ENCODE data around the gene SLC24A5. TPM values are rescaled to one million over a fixed set of nuclear protein-coding genes. Genes with fewer than 3 reads are reported as not detected.

The SLC24A5 gene
- polyA plus RNA-seq, 2 of the 4 experiments (the other 2 are of a cell fraction), result 0.05 TPM; not detected in 1

DNA sequence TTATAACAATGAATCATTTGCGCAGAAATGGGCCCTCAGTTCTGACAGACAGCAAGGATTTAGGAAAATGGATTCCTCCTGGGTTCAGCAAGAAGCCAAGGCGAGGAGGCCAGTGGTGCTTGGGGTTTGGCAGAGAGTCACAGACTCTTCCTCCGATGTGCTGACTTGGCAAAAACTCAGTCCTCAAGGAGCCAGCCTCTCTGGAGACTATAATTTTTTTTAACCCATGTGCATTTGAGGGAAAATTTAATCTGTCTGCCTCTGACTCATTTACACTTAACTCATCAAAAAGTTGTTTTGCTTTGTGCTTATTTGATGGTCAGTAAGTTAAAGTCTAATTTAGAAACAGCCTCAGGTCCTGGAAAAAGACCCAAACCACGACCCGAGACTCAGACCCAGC lies 34.2 kb upstream of the SLC24A5 start:
- TF ChIP-seq MAFK (IDR thresholded peaks at IDR 0.05; ENCODE audit: partially characterized antibody), result peak; percentile 87
- no peak for TF ChIP-seq USF2 (IDR thresholded peaks at IDR 0.05)
- no peak for DNase-seq (ENCODE audit: low read depth in 1 of 2, low spot score in 1 of 2)
- no peak for FAIRE-seq
- no peak for ATAC-seq
- 16% methylated on average over 5 of the region's 5 CpGs for WGBS (ENCODE audit: missing lambda C conversion rate)
- Histone ChIP-seq H3K4me2 (no peak overlapping the region), H3K4me1 (no peaks in the 10 kb centered on the region), H3K9me3 (no peaks in the 10 kb centered on the region), H3K27ac (no peak overlapping the region), H3K4me3 (no peak overlapping the region)
- POLR2A ChIA-PET, result no interaction called here
- CTCF ChIA-PET, result no interaction called here

DNA sequence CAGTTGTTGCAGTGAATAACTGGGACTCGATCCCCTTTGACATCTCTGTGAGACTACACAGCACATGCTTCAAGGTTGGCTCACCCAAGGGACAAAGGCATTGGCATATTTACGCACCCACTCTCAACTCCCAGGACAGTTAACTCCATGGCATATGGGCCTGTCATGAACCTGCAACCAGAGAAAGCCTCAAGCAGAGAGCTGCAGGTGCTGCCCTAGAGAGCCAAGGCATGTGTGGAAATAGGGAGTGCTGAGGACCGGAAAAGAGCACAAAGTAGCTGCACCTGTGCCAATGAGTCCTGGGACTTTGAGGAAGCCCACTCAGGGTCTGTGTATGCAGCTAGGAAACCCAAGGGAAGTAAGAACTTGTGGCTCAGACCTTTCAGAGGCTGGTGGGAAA lies 32.9 kb upstream of the SLC24A5 start:
- TF ChIP-seq, protein P1, sequence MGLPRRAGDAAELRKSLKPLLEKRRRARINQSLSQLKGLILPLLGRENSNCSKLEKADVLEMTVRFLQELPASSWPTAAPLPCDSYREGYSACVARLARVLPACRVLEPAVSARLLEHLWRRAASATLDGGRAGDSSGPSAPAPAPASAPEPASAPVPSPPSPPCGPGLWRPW (IDR thresholded peaks at IDR 0.05), result no peak
- no peak for TF ChIP-seq TP53 (CRISPR knock-in tag; IDR thresholded peaks at IDR 0.05)
- TF ChIP-seq RNF2 (IDR thresholded peaks at IDR 0.05; ENCODE audit: borderline replicate concordance, low read depth), result no peak
- TF ChIP-seq FOSL2 (IDR thresholded peaks at IDR 0.05), result no peak
- no peak for TF ChIP-seq FOSL2 (CRISPR knock-in tag; IDR thresholded peaks at IDR 0.05)
- TF ChIP-seq ZC3H11A (IDR thresholded peaks at IDR 0.05), result no peak
- TF ChIP-seq MAFK (IDR thresholded peaks at IDR 0.05; ENCODE audit: partially characterized antibody), result no peak
- TF ChIP-seq JUNB (IDR thresholded peaks at IDR 0.05), result no peak
- TF ChIP-seq CEBPB (IDR thresholded peaks at IDR 0.05), result no peak
- no peak for TF ChIP-seq RARB (CRISPR knock-in tag; IDR thresholded peaks at IDR 0.05)
- FAIRE-seq (no peak), ATAC-seq (no peak), DNase-seq (ENCODE audit: low read depth in 1 of 2, low spot score in 1 of 2) (no peak)
- 26% methylated on average over 3 of the region's 3 CpGs for WGBS (ENCODE audit: missing lambda C conversion rate)
- ChIA-PET POLR2A (no interaction called here), CTCF (no interaction called here)
- no peaks in the 10 kb centered on the region for H3K9me3 ChIP-seq
- no peak overlapping the region for H3K4me2 ChIP-seq
- no peaks in the 10 kb centered on the region for H3K4me1 ChIP-seq
- no peak overlapping the region for H3K27ac ChIP-seq
- H3K4me3 ChIP-seq, result no peak overlapping the region

GRCh38 chr15:48089702-48090101 lies 31.1 kb upstream of the SLC24A5 start:
- Histone ChIP-seq H3K9me3 (no peaks in the 10 kb centered on the region), H3K4me2 (no peak overlapping the region), H3K27ac (no peak overlapping the region), H3K4me3 (no peak overlapping the region), H3K4me1 (no peaks in the 10 kb centered on the region)
- ChIA-PET POLR2A (no interaction called here), CTCF (no interaction called here)
- TF ChIP-seq FOSL2 (IDR thresholded peaks at IDR 0.05) (no peak), FOSL2 (CRISPR knock-in tag; IDR thresholded peaks at IDR 0.05) (no peak), ZC3H11A (IDR thresholded peaks at IDR 0.05) (no peak), EHF (CRISPR knock-in tag; IDR thresholded peaks at IDR 0.05) (no peak), USF2 (IDR thresholded peaks at IDR 0.05) (no peak), POLR2A (IDR thresholded peaks at IDR 0.05; ENCODE audit: low read length) (no peak), EP300 (IDR thresholded peaks at IDR 0.05) (no peak), POLR2AphosphoS2 (conservative IDR thresholded peaks at IDR 0.05; ENCODE audit: low read length) (no peak), JUNB (IDR thresholded peaks at IDR 0.05) (no peak), MAFK (IDR thresholded peaks at IDR 0.05; ENCODE audit: partially characterized antibody) (no peak), ZNF302 (CRISPR knock-in tag; IDR thresholded peaks at IDR 0.05) (no peak)
- TF ChIP-seq, protein P2, sequence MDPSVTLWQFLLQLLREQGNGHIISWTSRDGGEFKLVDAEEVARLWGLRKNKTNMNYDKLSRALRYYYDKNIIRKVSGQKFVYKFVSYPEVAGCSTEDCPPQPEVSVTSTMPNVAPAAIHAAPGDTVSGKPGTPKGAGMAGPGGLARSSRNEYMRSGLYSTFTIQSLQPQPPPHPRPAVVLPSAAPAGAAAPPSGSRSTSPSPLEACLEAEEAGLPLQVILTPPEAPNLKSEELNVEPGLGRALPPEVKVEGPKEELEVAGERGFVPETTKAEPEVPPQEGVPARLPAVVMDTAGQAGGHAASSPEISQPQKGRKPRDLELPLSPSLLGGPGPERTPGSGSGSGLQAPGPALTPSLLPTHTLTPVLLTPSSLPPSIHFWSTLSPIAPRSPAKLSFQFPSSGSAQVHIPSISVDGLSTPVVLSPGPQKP (IDR thresholded peaks at IDR 0.05; ENCODE audit: low read depth, low read length), result no peak
- TF ChIP-seq, protein P3, sequence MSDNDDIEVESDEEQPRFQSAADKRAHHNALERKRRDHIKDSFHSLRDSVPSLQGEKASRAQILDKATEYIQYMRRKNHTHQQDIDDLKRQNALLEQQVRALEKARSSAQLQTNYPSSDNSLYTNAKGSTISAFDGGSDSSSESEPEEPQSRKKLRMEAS (IDR thresholded peaks at IDR 0.05), result no peak
- WGBS (ENCODE audit: missing lambda C conversion rate), result 43% methylated on average over 6 of the region's 6 CpGs
- FAIRE-seq (no peak), ATAC-seq (no peak), DNase-seq (ENCODE audit: low read depth in 1 of 2, low spot score in 1 of 2) (no peak)

DNA sequence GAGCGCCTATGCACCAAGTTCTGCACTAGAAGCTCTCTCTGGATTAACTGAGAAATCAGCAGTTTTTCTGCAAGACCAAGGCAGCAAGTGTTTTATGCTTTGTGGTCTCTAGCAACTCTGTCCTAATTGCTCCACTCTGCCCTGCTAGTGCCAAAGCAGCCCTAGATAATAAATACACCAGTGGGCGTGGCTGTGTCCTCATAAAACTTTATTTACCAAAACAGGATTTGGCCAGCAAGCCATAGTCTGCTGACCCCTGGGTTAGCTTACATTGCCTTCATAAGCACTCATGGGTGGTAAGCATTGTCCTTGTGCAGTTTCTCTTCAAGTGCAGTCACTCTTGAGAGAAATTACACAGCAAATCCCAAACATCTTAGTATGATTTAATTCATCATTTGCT lies 30.7 kb upstream of the SLC24A5 start:
- POLR2A ChIA-PET, result no interaction called here
- no peak for TF ChIP-seq ZNF302 (CRISPR knock-in tag; IDR thresholded peaks at IDR 0.05)
- TF ChIP-seq KDM5A (IDR thresholded peaks at IDR 0.05), result no peak
- TF ChIP-seq FOXS1 (CRISPR knock-in tag; IDR thresholded peaks at IDR 0.05), result no peak
- TF ChIP-seq RNF2 (IDR thresholded peaks at IDR 0.05; ENCODE audit: borderline replicate concordance, low read depth), result no peak
- no peak for TF ChIP-seq CBX8 (IDR thresholded peaks at IDR 0.05)
- TF ChIP-seq EHF (CRISPR knock-in tag; IDR thresholded peaks at IDR 0.05), result no peak
- no peak for TF ChIP-seq RARB (CRISPR knock-in tag; IDR thresholded peaks at IDR 0.05)
- TF ChIP-seq, protein P2 (IDR thresholded peaks at IDR 0.05; ENCODE audit: low read depth, low read length), result no peak
- TF ChIP-seq KDM1A (IDR thresholded peaks at IDR 0.05; ENCODE audit: low read depth), result no peak
- FAIRE-seq, result no peak
- no peak overlapping the region for H3K4me3 ChIP-seq
- H3K27ac ChIP-seq, result no peak overlapping the region
- H3K4me2 ChIP-seq, result no peak overlapping the region
- CTCF ChIA-PET, result no interaction called here
- WGBS (ENCODE audit: missing lambda C conversion rate), result 0% methylated on average over 1 of the region's 2 CpGs
- no peaks in the 10 kb centered on the region for H3K4me1 ChIP-seq
- ATAC-seq, result no peak
- no peaks in the 10 kb centered on the region for H3K9me3 ChIP-seq
- DNase-seq (ENCODE audit: low read depth in 1 of 2, low spot score in 1 of 2), result no peak
